Body of pancreas (tissue), 4 donors: ENCODE data around the gene IFT122. TPM values are rescaled to one million over a fixed set of nuclear protein-coding genes. Genes with fewer than 3 reads are reported as not detected.
"Not testable (repeated sequence)": the region's sequence is repeated elsewhere in the genome, so short reads cannot be mapped to it uniquely, and the experiment has no call there.

Source experiments
- ATAC-seq: fragments of 150-250 bp; one replicate; pipeline ENCODE4 v1.9.1; 2016
- DNase-seq, 4 donors: peaks; one replicate each; pipeline ENCODE4 v3.0.0-alpha.2; 2019
- H3K27ac ChIP-seq, 4 donors: fragments of 200-600 bp; sonication (generic); 1 replicate in 3 of 4; 2 replicates in 1 of 4; pipeline versions ENCODE4 v1.5.1 to v1.6.1; 2016 to 2019; ENCODE audit warnings: mild to moderate bottlenecking in 1 of 4, mixed read lengths in 1 of 4, moderate library complexity in 1 of 4
- H3K27me3 ChIP-seq, 2 donors: fragments of 200-600 bp; sonication (generic); one replicate each; pipeline ENCODE4 v1.6.0; 2016; ENCODE audit warnings: mild to moderate bottlenecking in 1 of 2
- H3K36me3 ChIP-seq, 2 donors: fragments of 200-600 bp; sonication (generic); replicated peaks in 1 of 2; 2 replicates each; pipeline ENCODE4 v1.5.1; 2016; ENCODE audit warnings: low read depth in 2 of 2; ENCODE audit not compliant: insufficient read depth in 1 of 2
- H3K4me1 ChIP-seq: fragments of 200-600 bp; sonication (generic); one replicate; pipeline ENCODE4 v1.6.0; 2016
- H3K4me3 ChIP-seq, 2 donors: fragments of 200-600 bp; sonication (generic); 1 replicate in 1 of 2; 2 replicates in 1 of 2; pipeline ENCODE4 v1.5.1; 2016 to 2019
- H3K9me3 ChIP-seq, 3 donors: fragments of 200-600 bp; sonication (generic); 1 replicate in 2 of 3; 2 replicates in 1 of 3; pipeline ENCODE4 v1.5.1; 2016
- CTCF ChIP-seq, 7 experiments: fragments of 450-650 bp in 4 of 7; fragments of 200-600 bp in 3 of 7; sonication (generic) in 3 of 7; IDR thresholded peaks; one replicate each; pipeline ENCODE4 v1.5.1; 2016 to 2019; ENCODE audit warnings: antibody characterized with exemption in 7 of 7
- POLR2A ChIP-seq, 3 donors: fragments of 450-650 bp; IDR thresholded peaks; one replicate each; pipeline ENCODE4 v1.6.1; 2016; ENCODE audit warnings: antibody characterized with exemption in 3 of 3, mild to moderate bottlenecking in 2 of 3
- WGBS, 2 donors: methylation state at CpG; one replicate each; pipeline ENCODE4 v1.1.5; 2017; 5-methylcytosine and 5-hydroxymethylcytosine counted together
- intact Hi-C: fragments of 100-400 bp; cut with DNase I; formaldehyde crosslinking; loops from one replicate; pipeline ENCODE4 v1.15.1; 2023
- total RNA-seq, 2 donors: library from RNA; depleted of rRNA; stranded (reverse); fragments of >200 nt; gene quantifications; one replicate each; pipeline ENCODE4 v1.1.0, GENCODE V29; 2016

Gene IFT122
- total RNA-seq, 2 donors from 2014 or later, result 10.5 to 34.8 TPM

- Histone ChIP-seq H3K27me3 (no peaks in the 10 kb centered on the region), H3K36me3 (peaks cover 0 to 1% of the 10 kb centered on the region in 2 donors), H3K4me1 (peaks cover 6% of the 10 kb centered on the region), H3K9me3 (no peaks in the 10 kb centered on the region), H3K27ac (no peak overlapping the region), H3K4me3 (no peak overlapping the region)
- ATAC-seq, result no peak
- TF ChIP-seq POLR2A (IDR thresholded peaks at IDR 0.05), result no peak
- TF ChIP-seq CTCF (IDR thresholded peaks at IDR 0.05), result no peak
- DNase-seq, result no peak
- 91 to 94% methylated on average over 9 of the region's 9 CpGs for WGBS, 2 donors
- intact Hi-C loops, result no loop called here
Measured at GRCh38 chr3:129491794-129492193, 51.8 kb downstream of the IFT122 start.

- no peak for TF ChIP-seq CTCF (IDR thresholded peaks at IDR 0.05)
- no peak for TF ChIP-seq POLR2A (IDR thresholded peaks at IDR 0.05)
- ATAC-seq, result no peak
Measured at GRCh38 chr3:129492691-129493090, 52.7 kb downstream of the IFT122 start.

GRCh38 chr3:129493206-129493605 lies 53.2 kb downstream of the IFT122 start:
- intact Hi-C loops, result no loop called here
- no peak overlapping the region for H3K27ac ChIP-seq
- ATAC-seq, result no peak
- H3K4me3 ChIP-seq, result no peak overlapping the region
- H3K27me3 ChIP-seq, result no peaks in the 10 kb centered on the region
- H3K36me3 ChIP-seq, result peaks cover 0 to 1% of the 10 kb centered on the region in 2 donors
- no peaks in the 10 kb centered on the region for H3K9me3 ChIP-seq
- DNase-seq, result no peak
- 94% methylated on average over 4 of the region's 4 CpGs for whole genome bisulfite sequencing, 2 donors
- no peak for TF ChIP-seq POLR2A (IDR thresholded peaks at IDR 0.05)
- TF ChIP-seq CTCF (IDR thresholded peaks at IDR 0.05), result no peak
- H3K4me1 ChIP-seq, result peaks cover 6% of the 10 kb centered on the region

More at GRCh38 chr3:129492691-129493090, 52.7 kb downstream of the IFT122 start:
- H3K4me1 ChIP-seq, result peaks cover 6% of the 10 kb centered on the region
- no peaks in the 10 kb centered on the region for H3K9me3 ChIP-seq
- peaks cover 0 to 1% of the 10 kb centered on the region in 2 donors for H3K36me3 ChIP-seq
- 90 to 92% methylated on average over 4 of the region's 4 CpGs for WGBS, 2 donors
- no peaks in the 10 kb centered on the region for H3K27me3 ChIP-seq
- no peak for DNase-seq
- intact Hi-C loops, result no loop called here
- H3K4me3 ChIP-seq, result no peak overlapping the region
- H3K27ac ChIP-seq, result no peak overlapping the region

- H3K36me3 ChIP-seq, H3K27me3 ChIP-seq, H3K9me3 ChIP-seq, DNase-seq, H3K4me1 ChIP-seq, intact Hi-C loops, ATAC-seq, H3K4me3 ChIP-seq: not testable (repeated sequence)
- H3K27ac ChIP-seq, result peak overlapping the region in 3 of 4 donors; percentile 15 to 62 (median 15)
- WGBS, 2 donors, result 67 to 81% methylated on average over 5 of the region's 5 CpGs
Measured at GRCh38 chr3:129494499-129494898, 54.5 kb downstream of the IFT122 start.

GRCh38 chr3:129495006-129495639 lies 55.1 kb downstream of the IFT122 start:
- WGBS, 2 donors, result 71 to 83% methylated on average over 6 to 10 of the region's 10 CpGs
- H3K36me3 ChIP-seq, H3K27me3 ChIP-seq, intact Hi-C loops, H3K4me1 ChIP-seq, DNase-seq, H3K4me3 ChIP-seq, H3K9me3 ChIP-seq: not testable (repeated sequence)
- peak overlapping the region in 3 of 4 donors; percentile 6 to 62 (median 15) for H3K27ac ChIP-seq
- ATAC-seq, result peak; percentile 55

GRCh38 chr3:129497876-129498275 lies 57.9 kb downstream of the IFT122 start:
- H3K27ac ChIP-seq, intact Hi-C loops, H3K9me3 ChIP-seq, ATAC-seq, H3K36me3 ChIP-seq, H3K27me3 ChIP-seq, H3K4me1 ChIP-seq, DNase-seq, H3K4me3 ChIP-seq: not testable (repeated sequence)
- 74 to 80% methylated on average over 2 of the region's 2 CpGs for WGBS, 2 donors

- H3K27ac ChIP-seq, H3K4me3 ChIP-seq, H3K36me3 ChIP-seq, DNase-seq, H3K4me1 ChIP-seq, H3K27me3 ChIP-seq, ATAC-seq, intact Hi-C loops, H3K9me3 ChIP-seq: not testable (repeated sequence)
- WGBS, 2 donors, result 76 to 80% methylated on average over 7 to 8 of the region's 8 CpGs
Measured at GRCh38 chr3:129498603-129499488, 58.8 kb downstream of the IFT122 start.

- not testable (repeated sequence) for H3K27ac ChIP-seq, DNase-seq
Measured at GRCh38 chr3:129499604-129500333, 59.7 kb downstream of the IFT122 start.

More at GRCh38 chr3:129499604-129500333, 59.7 kb downstream of the IFT122 start:
- 83 to 87% methylated on average over 13 to 14 of the region's 14 CpGs for WGBS, 2 donors
- H3K9me3 ChIP-seq, H3K27me3 ChIP-seq, H3K4me1 ChIP-seq, intact Hi-C loops, ATAC-seq, H3K4me3 ChIP-seq: not testable (repeated sequence)
- H3K36me3 ChIP-seq, result peaks cover 0 to 11% of the 10 kb centered on the region in 2 donors
